CD4-positive, alpha-beta T cell treated with Interleukin-4 for 1 hour (primary cell): ENCODE measurements around the gene C19orf47.

Source experiments
- DNase-seq, 2 donors: peaks; one replicate each; pipeline ENCODE4 v3.0.0-alpha.2; 2020 to 2022

The C19orf47 gene

DNA sequence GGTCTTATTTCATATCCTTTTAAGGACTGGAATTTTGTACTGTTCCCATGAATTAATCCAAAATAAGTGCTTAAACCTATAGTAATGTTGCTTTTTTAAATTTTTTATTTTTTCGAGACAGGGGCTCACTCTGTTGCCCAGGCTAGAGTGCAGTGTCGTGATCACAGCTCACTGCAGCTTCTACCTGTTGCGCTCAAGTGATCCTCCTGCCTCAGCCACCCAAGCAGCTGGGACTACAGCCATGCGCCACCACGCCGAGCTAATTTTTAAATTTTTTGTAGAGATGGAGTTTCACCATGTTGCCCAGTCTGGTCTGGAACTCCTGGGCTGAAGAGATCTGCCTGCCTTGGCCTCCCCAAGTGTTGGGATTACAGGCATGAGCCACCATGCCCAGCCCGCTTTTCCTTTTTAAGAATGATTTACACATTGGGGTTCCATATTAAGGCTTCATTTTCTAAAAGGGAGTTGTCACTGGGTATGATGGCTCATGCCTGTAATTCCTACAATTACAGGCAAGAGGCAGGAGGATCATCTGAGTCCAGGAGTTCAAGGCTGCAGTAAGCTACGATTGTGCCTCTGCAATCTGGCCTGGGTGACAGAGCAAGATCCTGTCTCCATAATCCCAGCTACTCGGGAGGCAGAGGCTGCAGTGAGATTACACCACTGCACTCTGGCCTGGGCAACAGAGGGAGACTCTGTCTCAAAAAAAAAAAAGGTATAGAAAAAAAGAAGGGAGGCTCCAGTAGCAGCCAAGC is 34.8 kb downstream of the C19orf47 start:
- no peak for DNase-seq

GRCh38 chr19:40312533-40312932 is 35.7 kb downstream of the C19orf47 start:
- no peak for DNase-seq

DNA sequence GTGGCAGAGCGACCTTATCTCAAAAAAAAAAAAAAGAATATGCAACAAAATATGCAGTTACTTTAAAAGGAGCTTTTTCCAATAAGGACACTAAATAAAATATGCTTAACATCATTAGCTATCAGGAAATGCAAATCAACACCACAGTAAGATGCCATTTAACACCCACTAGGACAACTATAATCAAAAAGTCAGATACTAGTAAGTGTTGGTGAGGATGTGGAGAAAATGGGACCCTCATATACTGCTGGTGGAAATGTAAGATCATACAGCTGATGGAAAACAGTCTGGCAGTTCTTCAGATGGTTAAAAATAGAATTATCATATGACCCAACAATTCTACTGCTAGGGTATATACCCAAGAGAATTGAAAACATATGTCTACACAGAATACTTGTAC is 38.5 kb downstream of the C19orf47 start:
- DNase-seq = no peak

DNA sequence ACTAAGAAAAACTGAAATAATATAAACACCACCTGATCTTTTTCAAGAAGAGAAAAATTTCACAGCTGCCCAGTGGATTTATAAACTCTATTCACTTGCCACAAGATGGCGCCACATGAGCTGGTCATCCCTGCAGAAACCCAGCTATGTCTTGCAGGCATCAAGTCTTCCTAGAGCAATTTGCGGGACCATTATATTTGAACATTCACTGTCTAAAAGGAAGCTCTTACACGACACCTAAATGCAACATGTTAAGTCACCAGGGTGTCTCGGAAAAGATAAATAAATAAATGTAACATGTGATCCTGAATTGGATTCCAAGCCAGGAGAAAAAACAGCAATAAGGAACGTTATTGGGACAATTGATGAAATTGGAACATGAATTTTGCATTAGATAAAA is 42.8 kb downstream of the C19orf47 start:
- DNase-seq = peak; percentile 76 to 81

- DNase-seq = no peak
Observed at GRCh38 chr19:40304306-40304705, 43.9 kb downstream of the C19orf47 start.

DNA sequence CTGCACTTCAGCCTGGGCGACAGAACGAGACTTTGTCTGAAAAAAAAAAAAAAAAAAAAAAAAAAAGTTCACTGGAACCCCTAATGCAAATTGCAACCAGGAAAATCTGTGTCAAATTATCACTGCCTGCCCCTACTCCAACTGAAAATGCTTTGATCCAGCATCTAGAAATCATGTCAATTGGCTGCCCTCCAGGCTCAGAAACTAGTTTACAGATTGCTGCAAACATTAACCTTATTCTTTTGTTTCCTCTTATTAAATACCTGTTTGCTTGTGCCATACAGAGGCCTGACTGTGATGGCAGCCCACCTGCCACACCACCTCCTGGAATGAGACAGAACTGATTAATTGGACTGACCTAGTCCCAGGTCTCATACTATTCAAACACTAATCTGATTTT is 44.4 kb downstream of the C19orf47 start:
- DNase-seq = no peak

GRCh38 chr19:40302224-40303011 is 45.8 kb downstream of the C19orf47 start:
- DNase-seq = no peak

GRCh38 chr19:40300668-40301067 is 47.5 kb downstream of the C19orf47 start:
- DNase-seq = no peak

DNA sequence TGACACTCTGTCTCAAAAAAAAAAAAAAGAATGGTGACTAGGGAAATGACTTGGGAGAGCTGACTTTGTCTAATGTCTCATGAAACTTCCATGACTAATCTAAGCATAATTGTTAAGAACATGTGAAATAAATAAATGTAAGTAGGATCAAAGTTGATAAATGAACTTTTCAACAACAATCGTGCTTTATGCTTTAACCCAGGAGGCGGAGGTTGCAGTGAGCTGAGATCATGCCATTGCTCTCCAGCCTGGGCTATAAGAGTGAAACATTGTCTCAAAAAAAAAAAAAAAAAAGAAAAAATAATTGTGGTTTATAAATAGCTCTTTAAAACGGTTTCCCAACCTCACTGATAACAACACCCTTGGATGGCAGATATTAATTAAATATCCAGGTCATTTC is 50.2 kb downstream of the C19orf47 start:
- no peak for DNase-seq

DNA sequence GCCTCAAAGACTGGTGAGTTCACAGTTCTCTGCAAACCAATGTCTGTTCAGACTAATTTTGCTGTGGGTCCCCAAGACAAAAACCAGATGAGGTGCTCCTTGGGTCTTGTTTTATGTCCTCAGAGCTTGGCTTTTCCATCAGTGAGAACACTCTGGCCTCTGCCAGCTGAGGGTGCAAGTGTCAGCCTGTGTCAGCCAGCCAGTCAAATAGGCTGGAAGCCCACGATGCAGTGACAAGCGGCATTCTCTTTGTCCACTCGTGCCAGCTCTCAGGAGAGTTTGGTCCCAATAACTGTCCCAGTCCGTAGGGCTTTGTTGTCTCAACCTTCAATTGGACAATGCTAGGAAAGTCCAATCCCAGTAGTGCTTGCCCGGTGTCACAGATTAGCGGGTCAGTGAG is 53.6 kb downstream of the C19orf47 start:
- no peak for DNase-seq

DNA sequence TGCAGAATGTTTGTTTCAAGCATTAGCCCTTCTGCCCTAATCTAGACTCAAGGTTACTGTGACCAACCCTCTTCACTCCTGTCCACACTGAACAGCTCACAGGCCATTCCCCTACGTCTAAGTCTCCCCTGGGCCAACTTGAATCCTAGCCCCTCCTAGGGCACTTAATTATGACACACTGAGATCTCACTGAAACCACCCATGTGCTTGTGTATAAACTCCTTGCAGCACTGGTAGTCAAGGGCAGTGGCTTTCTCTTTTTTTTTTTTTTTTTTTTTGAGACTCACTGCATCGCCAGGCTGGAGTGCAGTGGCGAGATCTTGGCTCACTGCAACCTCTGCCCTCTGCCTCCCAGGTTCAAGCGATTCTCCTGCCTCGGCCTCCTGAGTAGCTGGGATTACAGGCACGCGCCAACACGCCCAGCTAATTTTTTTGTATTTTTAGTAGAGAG is 61.2 kb downstream of the C19orf47 start:
- DNase-seq = no peak

DNA sequence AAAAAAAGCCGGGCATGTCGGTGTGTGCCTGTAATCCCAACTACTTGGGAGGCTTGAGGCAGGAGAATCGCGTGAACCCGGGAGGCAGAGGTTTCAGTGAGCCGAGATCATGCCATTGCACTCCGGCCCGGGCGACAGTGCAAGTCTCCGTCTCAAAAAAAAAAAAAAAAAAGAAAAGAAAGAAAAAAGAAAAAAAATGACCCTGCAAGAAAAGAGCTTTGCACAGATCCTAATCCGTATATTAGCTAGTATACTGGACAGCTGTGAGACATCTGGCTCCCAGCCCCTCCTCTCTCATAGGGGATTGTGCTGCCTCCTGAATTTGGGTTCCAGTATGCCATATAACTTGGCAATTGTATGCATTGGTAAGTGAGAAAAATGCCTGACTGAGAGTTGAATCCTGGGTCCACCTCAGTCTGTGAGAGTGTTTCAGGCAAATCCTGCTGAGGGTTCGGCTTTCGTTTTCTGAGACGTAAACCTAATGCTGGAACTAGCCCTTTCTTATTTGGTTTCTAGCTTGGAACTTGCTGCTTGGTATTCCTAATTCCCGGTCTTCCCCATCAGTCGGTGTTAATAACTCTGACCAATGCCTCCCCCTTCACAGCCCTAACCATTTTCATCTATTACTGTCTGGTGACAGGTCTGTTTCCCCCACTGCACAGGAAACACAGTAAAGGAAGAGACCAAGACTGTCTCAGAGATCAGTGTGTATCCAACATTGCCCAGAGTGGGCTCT is 61.8 kb downstream of the C19orf47 start:
- DNase-seq = no peak

DNA sequence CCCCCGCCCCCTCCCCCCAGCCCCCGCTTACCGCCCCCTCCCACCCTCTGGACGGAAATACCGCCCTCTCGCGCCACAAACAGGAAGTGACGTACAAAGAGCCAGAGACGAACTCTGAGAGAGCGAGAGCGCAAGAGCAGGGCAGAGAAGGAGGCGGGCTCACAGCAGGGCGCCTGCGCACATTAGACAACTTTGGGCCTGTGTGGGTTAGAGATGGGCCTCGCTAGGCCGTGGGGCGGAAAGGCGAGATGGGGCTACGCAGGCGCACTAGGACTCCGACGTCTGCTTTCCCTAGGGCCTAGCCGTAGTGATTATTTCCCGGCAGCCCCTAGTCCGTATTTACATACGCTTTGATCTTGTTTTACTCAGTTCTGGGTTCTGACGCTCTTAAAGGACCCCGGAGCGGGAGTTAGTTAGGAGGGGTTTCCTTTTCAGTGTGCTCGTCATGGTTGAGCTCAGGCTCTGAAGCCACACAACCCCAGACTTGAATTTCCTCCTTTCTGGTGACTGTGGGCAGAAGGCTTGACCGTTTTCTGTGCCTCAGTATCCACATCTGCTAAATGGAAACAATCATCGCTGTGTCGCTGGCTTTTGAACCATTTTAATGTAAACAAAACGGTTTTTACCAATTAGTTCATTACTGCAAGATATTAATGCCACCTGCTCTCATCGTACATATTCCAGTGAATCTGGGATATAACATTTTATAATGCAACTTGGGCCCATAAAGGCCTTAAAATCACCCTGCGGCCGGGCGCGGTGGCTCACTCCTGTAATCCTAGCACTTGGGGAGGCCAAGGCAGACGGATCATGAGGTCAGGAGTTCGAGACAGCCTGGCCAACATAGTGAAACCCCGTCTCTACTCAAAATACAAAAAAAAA is 62.6 kb downstream of the C19orf47 start:
- DNase-seq = peak; percentile 100

DNA sequence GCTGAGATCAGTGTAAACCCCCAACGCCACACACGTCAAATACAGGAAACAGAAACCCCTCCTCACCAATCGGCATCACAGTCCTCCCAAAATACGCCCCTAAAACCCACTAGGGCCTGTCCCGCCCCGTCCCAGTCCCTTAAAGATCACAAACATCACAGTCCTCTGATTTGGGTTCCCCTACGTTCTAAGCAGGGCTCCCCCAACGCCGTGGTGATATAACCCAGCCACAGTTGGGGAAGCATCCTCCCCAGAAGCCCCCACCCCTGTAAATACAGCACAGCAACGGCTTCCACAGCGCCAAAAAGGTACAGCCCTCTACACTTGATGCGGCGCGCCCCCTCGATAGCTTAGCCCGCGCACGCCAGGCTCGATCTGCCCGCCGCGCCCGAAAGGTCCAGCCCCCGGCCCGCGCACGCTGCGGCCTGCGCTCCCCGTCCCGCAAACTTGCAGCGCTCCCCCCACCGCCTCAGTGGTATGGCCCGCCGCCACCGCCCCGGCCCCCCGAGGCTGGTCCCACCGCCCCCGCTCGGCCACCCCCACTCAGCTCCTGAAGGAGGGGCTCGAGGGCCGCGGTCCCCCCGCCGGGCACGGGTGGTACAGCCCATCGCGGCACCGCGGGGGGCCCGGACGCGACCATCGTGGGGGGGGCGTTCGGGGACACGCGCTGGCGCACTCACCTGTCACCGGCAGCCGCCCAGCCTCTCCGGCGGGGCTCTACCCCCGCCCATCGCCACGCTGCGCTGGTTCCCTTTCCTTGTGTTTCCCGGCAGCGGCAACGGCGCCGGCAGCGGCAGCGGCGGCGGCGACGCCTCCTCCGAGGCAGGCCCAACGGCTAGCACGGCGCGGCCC is 63.5 kb downstream of the C19orf47 start, which contains the start of gene AKT2:
AKT2 (minus strand) TSS at position 845 of the 852 bp plus-strand sequence. CDS start 20,078 bp downstream, outside the sequence.
- DNase-seq = peak; percentile 83 to 87

DNA sequence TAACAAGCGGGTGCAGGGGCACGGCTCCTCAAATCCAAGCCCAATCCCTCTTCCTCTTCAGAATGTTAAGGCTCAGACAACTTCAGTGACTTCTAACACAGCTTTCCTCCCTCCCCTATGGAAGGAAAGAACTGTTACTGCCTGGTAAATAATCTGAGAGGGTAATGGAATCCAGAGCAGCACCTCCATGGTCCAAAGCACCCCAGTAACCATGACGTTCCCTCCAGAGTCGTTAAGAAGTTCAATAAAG is 64.0 kb downstream of the C19orf47 start:
- no peak for DNase-seq

GRCh38 chr19:40283414-40284250 is 64.6 kb downstream of the C19orf47 start:
- no peak for DNase-seq

DNA sequence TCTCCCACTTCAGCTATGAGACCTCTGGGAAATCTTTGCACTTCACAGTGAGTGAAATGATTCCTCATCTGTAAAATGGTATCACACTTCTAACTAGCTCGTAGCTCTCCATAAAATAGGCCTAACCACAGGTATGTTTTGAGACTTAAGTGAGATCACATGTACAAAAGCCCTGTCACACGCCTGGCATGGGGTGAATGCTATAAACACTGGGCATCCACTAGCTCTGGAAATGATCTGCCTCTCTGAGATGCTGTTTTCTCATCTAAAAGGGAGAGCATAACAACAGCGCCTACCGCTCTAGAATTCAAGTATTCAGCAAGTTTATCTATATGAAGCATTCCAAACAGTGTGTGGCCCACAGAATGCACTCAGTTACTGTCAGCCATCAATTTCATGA is 65.3 kb downstream of the C19orf47 start:
- no peak for DNase-seq

- no peak for DNase-seq
Observed at GRCh38 chr19:40282209-40282580, 66.0 kb downstream of the C19orf47 start.

DNA sequence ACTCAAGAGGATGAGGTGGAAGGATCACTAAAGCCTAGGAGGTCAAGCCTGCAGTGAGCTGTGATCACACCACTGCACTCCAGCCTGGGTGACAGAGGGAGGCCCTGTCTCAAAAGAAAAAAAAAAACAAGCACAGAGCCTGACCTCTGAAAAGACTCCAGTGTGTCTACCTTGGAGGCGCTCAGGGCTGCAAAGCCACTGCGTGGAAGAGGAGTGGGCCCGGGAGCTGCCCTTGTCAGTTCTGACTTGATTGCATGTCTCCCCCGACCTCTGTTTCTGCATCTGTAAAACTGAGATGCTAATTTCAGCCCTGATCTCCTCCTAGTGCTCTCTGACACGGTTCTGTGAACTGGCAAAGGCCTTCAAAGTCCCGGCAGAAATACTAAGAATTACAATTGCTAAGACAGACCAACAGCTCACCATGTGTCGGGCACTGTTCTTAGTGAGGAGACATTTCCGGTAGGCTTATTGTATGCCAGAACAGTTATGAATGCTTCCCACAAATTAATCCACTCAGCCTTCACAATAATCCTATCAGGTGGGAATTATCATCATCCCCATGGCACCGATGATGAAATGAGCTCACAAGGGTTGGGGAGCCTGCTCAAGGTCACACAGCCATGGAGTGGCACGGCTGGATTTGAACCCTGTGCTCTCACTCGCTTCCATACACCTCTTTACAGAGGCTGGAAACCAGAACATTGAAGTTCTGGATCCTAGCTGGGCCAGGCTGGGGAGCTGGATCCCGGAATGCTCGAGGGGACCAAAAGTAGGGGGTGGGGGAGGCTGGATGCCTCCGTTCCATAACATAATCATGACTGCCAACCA is 66.6 kb downstream of the C19orf47 start:
- DNase-seq = no peak
